CD4-positive, alpha-beta memory T cell (primary cell): ENCODE results near the gene SMIM5. TPM values are rescaled to one million over a fixed set of nuclear protein-coding genes. Genes with fewer than 3 reads are reported as not detected.

ENCODE experiments used
- CTCF ChIA-PET: fragments of 350-600 bp; sonication (Branson Sonifier 250); formaldehyde crosslinking; loops from one replicate; lab custom pipeline; 2021; ENCODE audit warnings: inconsistent platforms; ENCODE audit not compliant: partially characterized antibody; lab: Charles Lee
- POLR2A ChIA-PET: fragments of 350-600 bp; sonication (Branson Sonifier 250); formaldehyde crosslinking; loops from one replicate; lab custom pipeline; 2021; ENCODE audit not compliant: partially characterized antibody; lab: Charles Lee
- DNase-seq, 5 donors: peaks; one replicate each; pipeline versions ENCODE4 v3.0.0 to v3.0.0-alpha.2; 2020 to 2022; ENCODE audit warnings: mixed read lengths in 1 of 5
- H3K27ac ChIP-seq: one replicate; pipeline ENCODE4 v1.7.0; 2013; ENCODE audit warnings: low read depth, low read length
- H3K27me3 ChIP-seq: 2 replicates; pipeline ENCODE4 v1.7.0; 2013; ENCODE audit warnings: mild to moderate bottlenecking, low read length, moderate library complexity; ENCODE audit not compliant: insufficient read depth
- H3K36me3 ChIP-seq: 2 replicates; pipeline ENCODE4 v1.7.0; 2013; ENCODE audit warnings: mild to moderate bottlenecking, low read length, moderate library complexity; ENCODE audit not compliant: insufficient read depth
- H3K4me1 ChIP-seq: 2 replicates; pipeline ENCODE4 v1.7.0; 2013; ENCODE audit warnings: mild to moderate bottlenecking, low read length, moderate library complexity; ENCODE audit not compliant: insufficient read depth
- H3K4me3 ChIP-seq, 2 donors: one replicate each; pipeline ENCODE4 v1.7.0; 2013; ENCODE audit warnings: low read length in 2 of 2, mild to moderate bottlenecking in 1 of 2
- H3K9me3 ChIP-seq, 2 donors: one replicate each; pipeline ENCODE4 v1.7.0; 2013; ENCODE audit warnings: low read length in 2 of 2, control low read depth in 1 of 2; ENCODE audit not compliant: control insufficient read depth in 1 of 2
- H3K27ac Mint-ChIP-seq, 7 donors: one replicate each; pipeline ENCODE4 v1.8.0; 2020 to 2021; ENCODE audit warnings: mixed read lengths in 7 of 7, mild to moderate bottlenecking in 6 of 7, inconsistent platforms in 3 of 7, moderate library complexity in 3 of 7
- H3K27me3 Mint-ChIP-seq, 2 donors: one replicate each; pipeline ENCODE4 v1.8.0; 2020 to 2021; ENCODE audit warnings: mixed read lengths in 2 of 2
- H3K36me3 Mint-ChIP-seq, 2 donors: one replicate each; pipeline ENCODE4 v1.8.0; 2020 to 2021; ENCODE audit warnings: mixed read lengths in 2 of 2, inconsistent platforms in 1 of 2, mild to moderate bottlenecking in 1 of 2
- H3K4me1 Mint-ChIP-seq, 4 donors: one replicate each; pipeline ENCODE4 v1.8.0; 2020 to 2021; ENCODE audit warnings: mixed read lengths in 4 of 4, mild to moderate bottlenecking in 1 of 4
- H3K4me3 Mint-ChIP-seq, 8 donors: one replicate each; pipeline ENCODE4 v1.8.0; 2020 to 2021; ENCODE audit warnings: mixed read lengths in 8 of 8, mild to moderate bottlenecking in 7 of 8, moderate library complexity in 6 of 8, inconsistent platforms in 3 of 8
- H3K9me3 Mint-ChIP-seq, 8 donors: one replicate each; pipeline ENCODE4 v1.8.0; 2020 to 2021; ENCODE audit warnings: mixed read lengths in 8 of 8, mild to moderate bottlenecking in 5 of 8, inconsistent platforms in 3 of 8, moderate library complexity in 1 of 8
- intact Hi-C: fragments of 100-400 bp; cut with micrococcal nuclease; formaldehyde crosslinking; loops from one replicate; pipeline ENCODE4 v1.15.1; 2023
- polyA plus RNA-seq, 2 donors: library from polyadenylated mRNA; unstranded; fragments of 300-500 nt; fragmentation: Illumina TruSeq; gene quantifications; one replicate each; pipeline ENCODE4 v1.2.3, GENCODE V29; 2021
- total RNA-seq, 2 experiments: library from RNA; stranded (reverse); gene quantifications; one replicate each; pipeline ENCODE4 v1.2.3, GENCODE V29; 2021

Gene SMIM5
- total and polyA plus RNA-seq, 4 experiments from 2014 or later: not detected

GRCh38 chr17:75645501-75645888 is 12.3 kb downstream of the SMIM5 start:
- CTCF ChIA-PET: interaction anchor here (0.5 to 6.8 kb wide), 4 partner anchors 9 to 73 kb away, joined by 3 to 48 read pairs (median 4); partner anchors contain the start of gene SMIM5
- Mint-ChIP-seq H3K4me3 (no peak overlapping the region), H3K36me3 (peaks cover 24 to 26% of the 10 kb centered on the region in 2 donors), H3K27me3 (no peaks in the 10 kb centered on the region), H3K9me3 (no peaks in the 10 kb centered on the region), H3K4me1 (peaks cover 0 to 9% (median 0%) of the 10 kb centered on the region in 4 donors), H3K27ac (peak overlapping the region in 1 of 7 donors; percentile 7)
- Histone ChIP-seq H3K4me1 (no peaks in the 10 kb centered on the region), H3K4me3 (no peak overlapping the region), H3K27ac (no peak overlapping the region), H3K36me3 (peaks cover 10% of the 10 kb centered on the region), H3K9me3 (no peaks in the 10 kb centered on the region), H3K27me3 (no peaks in the 10 kb centered on the region)
- DNase-seq: no peak
- POLR2A ChIA-PET: interaction anchor here (0.5 kb wide), 1 partner anchor 51 kb away, joined by 4 read pairs; no protein-coding TSS in a partner anchor
- intact Hi-C loops: no loop called here

GRCh38 chr17:75645889-75646637 is 12.8 kb downstream of the SMIM5 start:
- no peaks in the 10 kb centered on the region for H3K27me3 Mint-ChIP-seq
- H3K36me3 Mint-ChIP-seq: peaks cover 29 to 32% of the 10 kb centered on the region in 2 donors
- peaks cover 16% of the 10 kb centered on the region for H3K36me3 ChIP-seq
- no peak overlapping the region for H3K4me3 Mint-ChIP-seq
- H3K4me1 ChIP-seq: no peaks in the 10 kb centered on the region
- H3K9me3 ChIP-seq: no peaks in the 10 kb centered on the region
- H3K4me3 ChIP-seq: no peak overlapping the region
- no peak overlapping the region for H3K27ac ChIP-seq
- DNase-seq: no peak
- no peaks in the 10 kb centered on the region for H3K9me3 Mint-ChIP-seq
- ChIA-PET CTCF (interaction anchor here (0.6 to 6.8 kb wide), 3 partner anchors 8 to 29 kb away, joined by 3 to 48 read pairs (median 6); partner anchors contain the start of gene SMIM5), POLR2A (interaction anchor here (0.8 kb wide), 1 partner anchor 21 kb away, joined by 4 read pairs; the partner anchor contains the start of genes RECQL5 and SAP30BP)
- H3K27me3 ChIP-seq: no peaks in the 10 kb centered on the region
- H3K4me1 Mint-ChIP-seq: peaks cover 0 to 9% (median 0%) of the 10 kb centered on the region in 4 donors
- peak overlapping the region in 2 of 7 donors; percentile 7 to 87 for H3K27ac Mint-ChIP-seq
- intact Hi-C loops: no loop called here

GRCh38 chr17:75646638-75646992 is 13.4 kb downstream of the SMIM5 start:
- H3K36me3 Mint-ChIP-seq: peaks cover 33 to 34% of the 10 kb centered on the region in 2 donors
- peaks cover 0 to 9% (median 0%) of the 10 kb centered on the region in 4 donors for H3K4me1 Mint-ChIP-seq
- H3K27me3 ChIP-seq: no peaks in the 10 kb centered on the region
- no peaks in the 10 kb centered on the region for H3K27me3 Mint-ChIP-seq
- H3K4me3 ChIP-seq: no peak overlapping the region
- H3K4me3 Mint-ChIP-seq: no peak overlapping the region
- no peak for DNase-seq
- intact Hi-C loops: no loop called here
- H3K27ac ChIP-seq: no peak overlapping the region
- no peaks in the 10 kb centered on the region for H3K9me3 Mint-ChIP-seq
- H3K9me3 ChIP-seq: no peaks in the 10 kb centered on the region
- no peaks in the 10 kb centered on the region for H3K4me1 ChIP-seq
- H3K36me3 ChIP-seq: peaks cover 21% of the 10 kb centered on the region
- H3K27ac Mint-ChIP-seq: no peak overlapping the region
- ChIA-PET POLR2A (interaction anchor here (0.8 kb wide), 1 partner anchor 20 kb away, joined by 4 read pairs; the partner anchor contains the start of genes RECQL5 and SAP30BP), CTCF (interaction anchor here (6.8 kb wide), 1 partner anchor 12 kb away, joined by 48 read pairs; the partner anchor contains the start of gene SMIM5)

DNA sequence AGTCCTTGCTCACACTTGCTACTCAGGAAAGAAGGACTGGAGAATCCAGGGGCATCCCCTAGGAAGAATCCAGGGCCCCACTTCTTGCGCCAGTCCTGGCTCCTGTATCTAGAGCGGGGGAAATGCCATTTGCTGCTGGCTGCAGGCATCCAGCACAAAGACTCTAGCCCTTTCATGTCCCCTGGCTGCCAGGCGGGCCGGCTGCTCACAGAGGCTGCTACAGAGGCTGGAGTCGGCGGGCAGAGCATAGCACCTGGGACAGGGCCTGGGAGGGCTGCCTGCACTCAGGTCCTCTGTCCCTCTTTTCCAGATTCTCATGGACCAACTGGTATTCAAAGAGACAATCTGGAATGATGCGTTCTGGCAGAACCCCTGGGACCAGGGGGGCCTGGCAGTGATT is 13.8 kb downstream of the SMIM5 start:
- H3K36me3 Mint-ChIP-seq: peaks cover 32 to 33% of the 10 kb centered on the region in 2 donors
- Histone ChIP-seq H3K4me3 (no peak overlapping the region), H3K27ac (no peak overlapping the region), H3K4me1 (no peaks in the 10 kb centered on the region), H3K36me3 (peaks cover 21% of the 10 kb centered on the region), H3K27me3 (no peaks in the 10 kb centered on the region), H3K9me3 (no peaks in the 10 kb centered on the region)
- H3K4me1 Mint-ChIP-seq: peaks cover 0 to 9% (median 0%) of the 10 kb centered on the region in 4 donors
- POLR2A ChIA-PET: no interaction called here
- H3K27ac Mint-ChIP-seq: no peak overlapping the region
- H3K4me3 Mint-ChIP-seq: no peak overlapping the region
- no peak for DNase-seq
- intact Hi-C loops: no loop called here
- CTCF ChIA-PET: interaction anchor here (6.8 kb wide), 1 partner anchor 13 kb away, joined by 48 read pairs; the partner anchor contains the start of gene SMIM5
- no peaks in the 10 kb centered on the region for H3K27me3 Mint-ChIP-seq
- H3K9me3 Mint-ChIP-seq: no peaks in the 10 kb centered on the region

DNA sequence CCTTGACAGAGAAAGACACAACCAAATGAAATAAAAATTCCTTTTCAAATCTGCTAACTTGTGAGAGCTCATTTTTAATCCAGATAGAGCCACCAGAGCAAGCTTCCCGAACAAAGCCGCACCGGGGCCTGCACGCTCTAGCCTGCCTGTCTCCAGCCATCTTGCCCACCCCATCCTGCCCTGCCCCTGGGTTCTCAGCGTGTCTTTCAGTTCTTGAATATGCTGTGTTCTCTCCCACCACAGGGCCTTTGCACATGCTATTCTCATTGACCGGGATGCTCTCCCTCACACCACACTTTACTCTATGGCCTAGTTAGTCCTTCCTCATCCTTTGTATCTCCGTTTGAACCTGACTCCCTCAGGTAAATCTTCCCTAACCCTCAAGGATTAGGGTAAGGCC is 14.7 kb downstream of the SMIM5 start:
- H3K36me3 Mint-ChIP-seq: peaks cover 32 to 35% of the 10 kb centered on the region in 2 donors

GRCh38 chr17:75649687-75650086 is 16.5 kb downstream of the SMIM5 start:
- no peaks in the 10 kb centered on the region for H3K9me3 Mint-ChIP-seq

More for the DNA sequence above, 14.7 kb downstream of the SMIM5 start:
- Histone ChIP-seq H3K27me3 (no peaks in the 10 kb centered on the region), H3K4me3 (no peak overlapping the region), H3K4me1 (no peaks in the 10 kb centered on the region), H3K9me3 (no peaks in the 10 kb centered on the region), H3K36me3 (peaks cover 21% of the 10 kb centered on the region), H3K27ac (no peak overlapping the region)
- DNase-seq: no peak
- intact Hi-C loops: no loop called here
- ChIA-PET CTCF (no interaction called here), POLR2A (no interaction called here)
- Mint-ChIP-seq H3K27me3 (no peaks in the 10 kb centered on the region), H3K9me3 (no peaks in the 10 kb centered on the region), H3K4me3 (no peak overlapping the region), H3K4me1 (peaks cover 0 to 9% (median 0%) of the 10 kb centered on the region in 4 donors), H3K27ac (no peak overlapping the region)

GRCh38 chr17:75650874-75651273 is 17.6 kb downstream of the SMIM5 start:
- Mint-ChIP-seq H3K9me3 (no peaks in the 10 kb centered on the region), H3K36me3 (peaks cover 39% of the 10 kb centered on the region in 2 donors), H3K27ac (no peak overlapping the region), H3K4me1 (peaks cover 0 to 8% (median under 1%) of the 10 kb centered on the region in 4 donors), H3K4me3 (no peak overlapping the region), H3K27me3 (no peaks in the 10 kb centered on the region)
- DNase-seq: no peak
- H3K4me1 ChIP-seq: no peaks in the 10 kb centered on the region
- ChIA-PET POLR2A (no interaction called here), CTCF (interaction anchor here (1.4 to 3.4 kb wide), 4 partner anchors 10 to 97 kb away, joined by 4 to 23 read pairs (median 5); partner anchors contain the start of gene SMIM5)
- intact Hi-C loops: no loop called here
- H3K4me3 ChIP-seq: no peak overlapping the region
- no peaks in the 10 kb centered on the region for H3K27me3 ChIP-seq
- H3K9me3 ChIP-seq: no peaks in the 10 kb centered on the region
- H3K36me3 ChIP-seq: peaks cover 21% of the 10 kb centered on the region
- H3K27ac ChIP-seq: no peak overlapping the region

More at GRCh38 chr17:75649687-75650086, 16.5 kb downstream of the SMIM5 start:
- intact Hi-C loops: no loop called here
- no peaks in the 10 kb centered on the region for H3K9me3 ChIP-seq
- H3K4me1 ChIP-seq: no peaks in the 10 kb centered on the region
- Mint-ChIP-seq H3K27me3 (no peaks in the 10 kb centered on the region), H3K4me1 (peaks cover 0 to 9% (median under 1%) of the 10 kb centered on the region in 4 donors), H3K27ac (no peak overlapping the region), H3K4me3 (no peak overlapping the region), H3K36me3 (peaks cover 39 to 45% of the 10 kb centered on the region in 2 donors)
- H3K27me3 ChIP-seq: no peaks in the 10 kb centered on the region
- ChIA-PET CTCF (interaction anchor here (1.4 to 3.4 kb wide), 4 partner anchors 9 to 104 kb away, joined by 4 to 23 read pairs (median 5); partner anchors contain the start of gene SMIM5), POLR2A (no interaction called here)
- H3K27ac ChIP-seq: no peak overlapping the region
- no peak overlapping the region for H3K4me3 ChIP-seq
- no peak for DNase-seq
- H3K36me3 ChIP-seq: peaks cover 21% of the 10 kb centered on the region
